Transverse colon (tissue), 4 donors: ENCODE data around the gene SLC6A13.
"Not testable (repeated sequence)": the region's sequence is repeated elsewhere in the genome, so short reads cannot be mapped to it uniquely, and the experiment has no call there.

Experiments
- POLR2A ChIP-seq: fragments of 450-650 bp; IDR thresholded peaks from one replicate; pipeline ENCODE4 v1.6.1; 2016; ENCODE audit warnings: antibody characterized with exemption, mild to moderate bottlenecking, moderate library complexity
- POLR2AphosphoS5 ChIP-seq, 3 donors: sonication (generic); formaldehyde crosslinking; IDR thresholded peaks; one replicate each; pipeline ENCODE4 v1.6.1; 2016; ENCODE audit warnings: antibody characterized with exemption in 3 of 3
- TF ChIP-seq, protein P1 (sequence below), 5 experiments: fragments of 200-600 bp in 3 of 5; fragments of 450-650 bp in 2 of 5; sonication (generic) in 3 of 5; IDR thresholded peaks; 1 replicate in 2 of 5; 2 replicates in 3 of 5; pipeline ENCODE4 v1.5.1; 2016 to 2017; ENCODE audit warnings: antibody characterized with exemption in 5 of 5, inconsistent platforms in 3 of 5, mild to moderate bottlenecking in 2 of 5, moderate library complexity in 1 of 5

GRCh38 chr12:302766-303165 lies 40.1 kb upstream of the SLC6A13 start:
- TF ChIP-seq, protein P1, sequence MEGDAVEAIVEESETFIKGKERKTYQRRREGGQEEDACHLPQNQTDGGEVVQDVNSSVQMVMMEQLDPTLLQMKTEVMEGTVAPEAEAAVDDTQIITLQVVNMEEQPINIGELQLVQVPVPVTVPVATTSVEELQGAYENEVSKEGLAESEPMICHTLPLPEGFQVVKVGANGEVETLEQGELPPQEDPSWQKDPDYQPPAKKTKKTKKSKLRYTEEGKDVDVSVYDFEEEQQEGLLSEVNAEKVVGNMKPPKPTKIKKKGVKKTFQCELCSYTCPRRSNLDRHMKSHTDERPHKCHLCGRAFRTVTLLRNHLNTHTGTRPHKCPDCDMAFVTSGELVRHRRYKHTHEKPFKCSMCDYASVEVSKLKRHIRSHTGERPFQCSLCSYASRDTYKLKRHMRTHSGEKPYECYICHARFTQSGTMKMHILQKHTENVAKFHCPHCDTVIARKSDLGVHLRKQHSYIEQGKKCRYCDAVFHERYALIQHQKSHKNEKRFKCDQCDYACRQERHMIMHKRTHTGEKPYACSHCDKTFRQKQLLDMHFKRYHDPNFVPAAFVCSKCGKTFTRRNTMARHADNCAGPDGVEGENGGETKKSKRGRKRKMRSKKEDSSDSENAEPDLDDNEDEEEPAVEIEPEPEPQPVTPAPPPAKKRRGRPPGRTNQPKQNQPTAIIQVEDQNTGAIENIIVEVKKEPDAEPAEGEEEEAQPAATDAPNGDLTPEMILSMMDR (IDR thresholded peaks at IDR 0.05): not testable (repeated sequence)
- not testable (repeated sequence) for TF ChIP-seq POLR2AphosphoS5 (IDR thresholded peaks at IDR 0.05); POLR2A
